Mucosa of descending colon (tissue), 3 donors: ENCODE measurements around the gene HLA-DQA1. TPM values are rescaled to one million over a fixed set of nuclear protein-coding genes. Genes with fewer than 3 reads are reported as not detected.
"Not testable (repeated sequence)": the region's sequence is repeated elsewhere in the genome, so short reads cannot be mapped to it uniquely, and the experiment has no call there.

Source experiments
- ATAC-seq: fragments of 200-7000 bp; cut with Tn5 transposase; one replicate; pipeline ENCODE4 v1.9.1; 2020; ENCODE audit warnings: mild to moderate bottlenecking, moderate library complexity
- DNase-seq, 3 donors: peaks; one replicate each; pipeline ENCODE4 v3.0.0-alpha.2; 2020
- H3K36me3 ChIP-seq: fragments of 200-600 bp; one replicate; pipeline ENCODE4 v1.8.0; 2021; ENCODE audit warnings: low read depth, mild to moderate bottlenecking
- H3K4me1 ChIP-seq: fragments of 200-600 bp; one replicate; pipeline ENCODE4 v1.8.0; 2021; ENCODE audit warnings: low read depth, mild to moderate bottlenecking
- H3K4me3 ChIP-seq: fragments of 200-600 bp; one replicate; pipeline ENCODE4 v1.8.0; 2021; ENCODE audit warnings: mild to moderate bottlenecking
- H3K9me3 ChIP-seq: fragments of 200-600 bp; one replicate; pipeline ENCODE4 v1.8.0; 2021; ENCODE audit warnings: mild to moderate bottlenecking
- CTCF ChIP-seq: fragments of 200-600 bp; IDR thresholded peaks from one replicate; pipeline ENCODE4 v1.8.0; 2022; ENCODE audit warnings: antibody characterized with exemption, mild to moderate bottlenecking
- intact Hi-C, 2 donors: fragments of 100-400 bp; cut with DNase I in 1 of 2; cut with micrococcal nuclease in 1 of 2; formaldehyde crosslinking; loops; one replicate each; pipeline versions ENCODE4 v1.11.0 to v1.11.1; 2022; cut with DNase I, micrococcal nuclease
- total RNA-seq, 3 donors: library from RNA; stranded (reverse); fragmentation: NEBNext Ultra II Directional in 2 of 3; extraction: Animal tissue kit (Norgen Biotek cat#: 25700) in 2 of 3; gene quantifications; one replicate each; pipeline versions ENCODE4 v1.2.1 to v1.2.4, GENCODE V29; 2021 to 2023
- donor health status: DM: no; HTN: no; CAD: no; lungs with moderate emphysema.
- donor health status: DM: no; HTN: no; CAD: no.
- donor health status: DM: no; HTN: yes; CAD: no.

Gene HLA-DQA1
- total RNA-seq, 3 donors from 2014 or later: 9.9 to 36.2 (median 24.1) TPM

- ATAC-seq (no peak), DNase-seq (no peak)
- intact Hi-C loops: no loop called here
- Histone ChIP-seq H3K4me1 (no peaks in the 10 kb centered on the region), H3K36me3 (no peaks in the 10 kb centered on the region), H3K9me3 (peaks cover 13% of the 10 kb centered on the region), H3K4me3 (no peak overlapping the region)
- TF ChIP-seq CTCF: no peak
These were observed 32.7 kb downstream of the HLA-DQA1 start for GRCh38 chr6:32669893-32670292.

- intact Hi-C loops, ATAC-seq, H3K4me3 ChIP-seq, H3K4me1 ChIP-seq, DNase-seq, H3K36me3 ChIP-seq: not testable (repeated sequence)
- peaks cover 13% of the 10 kb centered on the region for H3K9me3 ChIP-seq
These were observed 34.7 kb downstream of the HLA-DQA1 start for GRCh38 chr6:32671908-32672307.

- ATAC-seq, H3K36me3 ChIP-seq, H3K4me1 ChIP-seq, DNase-seq, H3K4me3 ChIP-seq, intact Hi-C loops: not testable (repeated sequence)
- H3K9me3 ChIP-seq: peaks cover 13% of the 10 kb centered on the region
These were observed 36.9 kb downstream of the HLA-DQA1 start for GRCh38 chr6:32674123-32674522.

- Histone ChIP-seq H3K36me3 (no peaks in the 10 kb centered on the region), H3K4me3 (no peak overlapping the region), H3K9me3 (no peaks in the 10 kb centered on the region), H3K4me1 (no peaks in the 10 kb centered on the region)
- no peak for TF ChIP-seq CTCF
- no peak for ATAC-seq
- no peak for DNase-seq
- intact Hi-C loops: no loop called here
These were observed 42.3 kb downstream of the HLA-DQA1 start for GRCh38 chr6:32679492-32679891.

- no peak for ATAC-seq
- no peak overlapping the region for H3K4me3 ChIP-seq
- no peak for DNase-seq
- no peaks in the 10 kb centered on the region for H3K36me3 ChIP-seq
- TF ChIP-seq CTCF: no peak
- intact Hi-C loops: no loop called here
- H3K4me1 ChIP-seq: no peaks in the 10 kb centered on the region
- no peaks in the 10 kb centered on the region for H3K9me3 ChIP-seq
These were observed 42.8 kb downstream of the HLA-DQA1 start for GRCh38 chr6:32680055-32680454.

- H3K4me1 ChIP-seq: no peaks in the 10 kb centered on the region
- intact Hi-C loops: no loop called here
- no peak overlapping the region for H3K4me3 ChIP-seq
- TF ChIP-seq CTCF: no peak
- no peaks in the 10 kb centered on the region for H3K9me3 ChIP-seq
- DNase-seq (no peak), ATAC-seq (no peak)
- no peaks in the 10 kb centered on the region for H3K36me3 ChIP-seq
These were observed 47.0 kb downstream of the HLA-DQA1 start for GRCh38 chr6:32684246-32684645.

- intact Hi-C loops: no loop called here
These were observed 48.4 kb downstream of the HLA-DQA1 start for GRCh38 chr6:32685603-32686002.

More at GRCh38 chr6:32685603-32686002, 48.4 kb downstream of the HLA-DQA1 start:
- no peak for TF ChIP-seq CTCF
- no peaks in the 10 kb centered on the region for H3K4me1 ChIP-seq
- no peaks in the 10 kb centered on the region for H3K36me3 ChIP-seq
- H3K9me3 ChIP-seq: no peaks in the 10 kb centered on the region
- ATAC-seq (peak; percentile 92), DNase-seq (peak in 1 of 3 donors; percentile 24)
- H3K4me3 ChIP-seq: no peak overlapping the region
